ENCODE results near the gene COMMD2.

The COMMD2 gene

GRCh38 chr3:149790698-149791097 lies 38.4 kb upstream of the COMMD2 start:
- no peak for DNase-seq (ENCODE audit: low read depth)
- no peak overlapping the region for H3K4me3 ChIP-seq (ENCODE audit: low read depth, low read length)
- TF ChIP-seq CTCF (IDR thresholded peaks at IDR 0.05; ENCODE audit: control insufficient read depth, extremely low read depth, insufficient read depth), result no peak

- DNase-seq (ENCODE audit: low read depth), result no peak
- TF ChIP-seq CTCF (IDR thresholded peaks at IDR 0.05; ENCODE audit: control insufficient read depth, extremely low read depth, insufficient read depth), result no peak
- H3K4me3 ChIP-seq (ENCODE audit: low read depth, low read length), result no peak overlapping the region
Observed at GRCh38 chr3:149790268-149790667, 38.0 kb upstream of the COMMD2 start.

- H3K4me3 ChIP-seq (ENCODE audit: low read depth, low read length), result no peak overlapping the region
- no peak for TF ChIP-seq CTCF (IDR thresholded peaks at IDR 0.05; ENCODE audit: control insufficient read depth, extremely low read depth, insufficient read depth)
- no peak for DNase-seq (ENCODE audit: low read depth)
Observed at GRCh38 chr3:149784064-149784704, 31.9 kb upstream of the COMMD2 start.

GRCh38 chr3:149783576-149783975 lies 31.3 kb upstream of the COMMD2 start:
- no peak for DNase-seq (ENCODE audit: low read depth)
- no peak overlapping the region for H3K4me3 ChIP-seq (ENCODE audit: low read depth, low read length)

GRCh38 chr3:149781741-149782140 lies 29.5 kb upstream of the COMMD2 start:
- H3K4me3 ChIP-seq (ENCODE audit: low read depth, low read length), result no peak overlapping the region
- TF ChIP-seq CTCF (IDR thresholded peaks at IDR 0.05; ENCODE audit: control insufficient read depth, extremely low read depth, insufficient read depth), result no peak
- no peak for DNase-seq (ENCODE audit: low read depth)

More at GRCh38 chr3:149783576-149783975, 31.3 kb upstream of the COMMD2 start:
- no peak for TF ChIP-seq CTCF (IDR thresholded peaks at IDR 0.05; ENCODE audit: control insufficient read depth, extremely low read depth, insufficient read depth)

- no peak overlapping the region for H3K4me3 ChIP-seq (ENCODE audit: low read depth, low read length)
- no peak for DNase-seq (ENCODE audit: low read depth)
- TF ChIP-seq CTCF (IDR thresholded peaks at IDR 0.05; ENCODE audit: control insufficient read depth, extremely low read depth, insufficient read depth), result no peak
Observed at GRCh38 chr3:149781211-149781610, 28.9 kb upstream of the COMMD2 start.
